ENCODE data around the gene SNAPC5.

SNAPC5 gene

GRCh38 chr15:66454143-66454542 is 43.4 kb downstream of the SNAPC5 start:
- no peak for DNase-seq

GRCh38 chr15:66452971-66453580 is 44.5 kb downstream of the SNAPC5 start:
- peak in 4 of 14 donors; percentile 21 to 42 (median 30) for DNase-seq

GRCh38 chr15:66452420-66452819 is 45.1 kb downstream of the SNAPC5 start:
- no peak for DNase-seq
